ENCODE data around the gene NANS.
A peak's percentile ranks its signal among the peaks of the same experiment; 100 is the strongest.
"Not testable (repeated sequence)": the region's sequence is repeated elsewhere in the genome, so short reads cannot be mapped to it uniquely, and the experiment has no call there.

Gene NANS

GRCh38 chr9:98076514-98076890 is 20.0 kb downstream of the NANS start:
- not testable (repeated sequence) for H3K9ac ChIP-seq (ENCODE audit: low read depth, low read length, poor library complexity); H2AK5ac ChIP-seq (ENCODE audit: low read depth, low read length); H3K27me3 ChIP-seq (ENCODE audit: control insufficient read depth in 3 of 3, insufficient read depth in 3 of 3, low read depth in 1 of 3, low read length in 3 of 3); H4K8ac ChIP-seq (ENCODE audit: low read depth, low read length); H4K91ac ChIP-seq (ENCODE audit: low read depth, low read length, poor library complexity); H3K79me1 ChIP-seq (ENCODE audit: low read depth, low read length); H3K4ac ChIP-seq (ENCODE audit: low read length); H3K27ac ChIP-seq (replicated peaks; ENCODE audit: low read length); H3K14ac ChIP-seq (ENCODE audit: low read length); H2BK15ac ChIP-seq (ENCODE audit: low read length); H2BK5ac ChIP-seq (ENCODE audit: low read length); H3K23ac ChIP-seq (ENCODE audit: low read depth, low read length, poor library complexity); H3K9me3 ChIP-seq (replicated peaks in 1 of 2; ENCODE audit: control insufficient read depth in 2 of 2, insufficient read depth in 1 of 2, low read depth in 1 of 2, low read length in 2 of 2); H2BK12ac ChIP-seq (ENCODE audit: low read length); H2AFZ ChIP-seq (ENCODE audit: low read length); H2BK120ac ChIP-seq (ENCODE audit: low read depth, low read length); H3K4me1 ChIP-seq (ENCODE audit: control insufficient read depth in 2 of 2, insufficient read depth in 1 of 2, low read depth in 1 of 2, low read length in 2 of 2); DNase-seq (ENCODE audit: low spot score); H3K4me3 ChIP-seq (ENCODE audit: low read length in 2 of 2); H3K4me2 ChIP-seq (ENCODE audit: insufficient read depth, low read length, poor library complexity, severe bottlenecking); H3K18ac ChIP-seq (ENCODE audit: low read length)
- no CpG with 5 or more reads among the region's 8 CpGs for WGBS, 2 donors (ENCODE audit: extremely low coverage in 2 of 2, insufficient read length in 2 of 2, insufficient replicate concordance in 1 of 2)
- peaks cover 6 to 19% of the 10 kb centered on the region in 2 donors for H3K36me3 ChIP-seq (replicated peaks in 1 of 2; ENCODE audit: control insufficient read depth in 2 of 2, insufficient read depth in 2 of 2, low read length in 2 of 2)

GRCh38 chr9:98078895-98079294 is 22.4 kb downstream of the NANS start:
- Histone ChIP-seq H2BK5ac (ENCODE audit: low read length) (no peak overlapping the region), H3K4me3 (ENCODE audit: low read length in 2 of 2) (no peak overlapping the region), H3K9me3 (replicated peaks in 1 of 2; ENCODE audit: control insufficient read depth in 2 of 2, insufficient read depth in 1 of 2, low read depth in 1 of 2, low read length in 2 of 2) (no peaks in the 10 kb centered on the region), H3K27me3 (ENCODE audit: control insufficient read depth in 3 of 3, insufficient read depth in 3 of 3, low read depth in 1 of 3, low read length in 3 of 3) (no peaks in the 10 kb centered on the region), H2BK15ac (ENCODE audit: low read length) (no peak overlapping the region), H3K4me1 (ENCODE audit: control insufficient read depth in 2 of 2, insufficient read depth in 1 of 2, low read depth in 1 of 2, low read length in 2 of 2) (peaks cover 0 to 1% of the 10 kb centered on the region in 2 donors), H3K14ac (ENCODE audit: low read length) (no peak overlapping the region), H2BK12ac (ENCODE audit: low read length) (no peak overlapping the region), H3K79me1 (ENCODE audit: low read depth, low read length) (no peaks in the 10 kb centered on the region), H3K23ac (ENCODE audit: low read depth, low read length, poor library complexity) (no peak overlapping the region), H3K27ac (replicated peaks; ENCODE audit: low read length) (no peak overlapping the region), H3K9ac (ENCODE audit: low read depth, low read length, poor library complexity) (no peak overlapping the region), H3K4me2 (ENCODE audit: insufficient read depth, low read length, poor library complexity, severe bottlenecking) (no peak overlapping the region), H3K18ac (ENCODE audit: low read length) (no peak overlapping the region), H4K91ac (ENCODE audit: low read depth, low read length, poor library complexity) (no peak overlapping the region), H2AFZ (ENCODE audit: low read length) (no peak overlapping the region), H4K8ac (ENCODE audit: low read depth, low read length) (no peak overlapping the region), H2BK120ac (ENCODE audit: low read depth, low read length) (no peak overlapping the region), H3K4ac (ENCODE audit: low read length) (no peak overlapping the region), H2AK5ac (ENCODE audit: low read depth, low read length) (no peak overlapping the region), H3K36me3 (replicated peaks in 1 of 2; ENCODE audit: control insufficient read depth in 2 of 2, insufficient read depth in 2 of 2, low read length in 2 of 2) (peaks cover 13 to 42% of the 10 kb centered on the region in 2 donors)
- DNase-seq (ENCODE audit: low spot score), result no peak
- WGBS, 2 donors (ENCODE audit: extremely low coverage in 2 of 2, insufficient read length in 2 of 2, insufficient replicate concordance in 1 of 2), result no CpG with 5 or more reads among the region's 5 CpGs

DNA sequence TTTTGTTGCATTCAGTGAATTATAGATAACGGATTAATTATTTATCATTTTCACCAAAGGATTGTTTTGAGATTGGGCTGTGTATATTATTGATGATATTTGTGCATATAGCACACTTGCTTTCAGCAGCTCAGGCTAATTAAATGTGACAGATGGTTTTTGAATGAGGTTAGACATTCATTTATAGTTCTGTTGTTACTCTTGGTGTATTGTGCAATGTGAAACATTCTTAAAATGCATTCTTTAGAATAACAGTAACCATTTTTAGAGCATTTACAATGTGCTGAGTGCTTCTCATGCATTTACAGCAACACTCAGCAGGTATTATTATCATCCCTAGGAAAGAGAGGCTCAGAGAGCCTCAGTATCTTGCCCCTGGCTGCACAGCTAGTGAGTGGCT is 23.8 kb downstream of the NANS start:
- DNase-seq (ENCODE audit: low spot score), result no peak
- Histone ChIP-seq H3K4me2 (ENCODE audit: insufficient read depth, low read length, poor library complexity, severe bottlenecking) (no peak overlapping the region), H3K4me3 (ENCODE audit: low read length in 2 of 2) (no peak overlapping the region), H3K36me3 (replicated peaks in 1 of 2; ENCODE audit: control insufficient read depth in 2 of 2, insufficient read depth in 2 of 2, low read length in 2 of 2) (peaks cover 13 to 46% of the 10 kb centered on the region in 2 donors), H3K27ac (replicated peaks; ENCODE audit: low read length) (no peak overlapping the region), H3K9me3 (replicated peaks in 1 of 2; ENCODE audit: control insufficient read depth in 2 of 2, insufficient read depth in 1 of 2, low read depth in 1 of 2, low read length in 2 of 2) (no peaks in the 10 kb centered on the region), H2BK5ac (ENCODE audit: low read length) (no peak overlapping the region), H2AFZ (ENCODE audit: low read length) (no peak overlapping the region), H2BK15ac (ENCODE audit: low read length) (no peak overlapping the region), H3K14ac (ENCODE audit: low read length) (no peak overlapping the region), H3K9ac (ENCODE audit: low read depth, low read length, poor library complexity) (no peak overlapping the region), H3K18ac (ENCODE audit: low read length) (no peak overlapping the region), H3K27me3 (ENCODE audit: control insufficient read depth in 3 of 3, insufficient read depth in 3 of 3, low read depth in 1 of 3, low read length in 3 of 3) (no peaks in the 10 kb centered on the region), H2BK12ac (ENCODE audit: low read length) (no peak overlapping the region), H4K8ac (ENCODE audit: low read depth, low read length) (no peak overlapping the region), H3K23ac (ENCODE audit: low read depth, low read length, poor library complexity) (no peak overlapping the region), H3K4me1 (ENCODE audit: control insufficient read depth in 2 of 2, insufficient read depth in 1 of 2, low read depth in 1 of 2, low read length in 2 of 2) (peaks cover 0 to 3% of the 10 kb centered on the region in 2 donors), H2BK120ac (ENCODE audit: low read depth, low read length) (no peak overlapping the region), H2AK5ac (ENCODE audit: low read depth, low read length) (no peak overlapping the region), H3K4ac (ENCODE audit: low read length) (no peak overlapping the region), H3K79me1 (ENCODE audit: low read depth, low read length) (no peaks in the 10 kb centered on the region), H4K91ac (ENCODE audit: low read depth, low read length, poor library complexity) (no peak overlapping the region)
- WGBS, 2 donors (ENCODE audit: extremely low coverage in 2 of 2, insufficient read length in 2 of 2, insufficient replicate concordance in 1 of 2), result no CpG with 5 or more reads among the region's 1 CpG

DNA sequence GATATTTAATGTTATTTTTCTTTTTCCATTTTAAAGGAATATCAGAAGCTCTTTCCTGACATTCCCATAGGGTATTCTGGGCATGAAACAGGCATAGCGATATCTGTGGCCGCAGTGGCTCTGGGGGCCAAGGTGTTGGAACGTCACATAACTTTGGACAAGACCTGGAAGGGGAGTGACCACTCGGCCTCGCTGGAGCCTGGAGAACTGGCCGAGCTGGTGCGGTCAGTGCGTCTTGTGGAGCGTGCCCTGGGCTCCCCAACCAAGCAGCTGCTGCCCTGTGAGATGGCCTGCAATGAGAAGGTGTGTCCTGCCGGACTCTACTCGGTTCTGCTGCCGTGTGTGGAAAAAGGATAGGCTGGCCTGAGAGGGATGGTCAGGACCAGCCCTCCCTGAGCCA is 24.2 kb downstream of the NANS start:
- Histone ChIP-seq H4K8ac (ENCODE audit: low read depth, low read length) (no peak overlapping the region), H3K4ac (ENCODE audit: low read length) (no peak overlapping the region), H2BK120ac (ENCODE audit: low read depth, low read length) (no peak overlapping the region), H3K4me3 (ENCODE audit: low read length in 2 of 2) (no peak overlapping the region), H2AFZ (ENCODE audit: low read length) (no peak overlapping the region), H3K18ac (ENCODE audit: low read length) (no peak overlapping the region), H3K9ac (ENCODE audit: low read depth, low read length, poor library complexity) (no peak overlapping the region), H3K79me1 (ENCODE audit: low read depth, low read length) (no peaks in the 10 kb centered on the region), H3K14ac (ENCODE audit: low read length) (no peak overlapping the region), H3K36me3 (replicated peaks in 1 of 2; ENCODE audit: control insufficient read depth in 2 of 2, insufficient read depth in 2 of 2, low read length in 2 of 2) (peaks cover 13 to 46% of the 10 kb centered on the region in 2 donors), H3K4me1 (ENCODE audit: control insufficient read depth in 2 of 2, insufficient read depth in 1 of 2, low read depth in 1 of 2, low read length in 2 of 2) (peaks cover 0 to 8% of the 10 kb centered on the region in 2 donors), H2BK15ac (ENCODE audit: low read length) (no peak overlapping the region), H3K27ac (replicated peaks; ENCODE audit: low read length) (no peak overlapping the region), H2BK5ac (ENCODE audit: low read length) (peak overlapping the region; percentile 32), H2BK12ac (ENCODE audit: low read length) (no peak overlapping the region), H3K27me3 (ENCODE audit: control insufficient read depth in 3 of 3, insufficient read depth in 3 of 3, low read depth in 1 of 3, low read length in 3 of 3) (no peaks in the 10 kb centered on the region), H3K9me3 (replicated peaks in 1 of 2; ENCODE audit: control insufficient read depth in 2 of 2, insufficient read depth in 1 of 2, low read depth in 1 of 2, low read length in 2 of 2) (no peaks in the 10 kb centered on the region), H2AK5ac (ENCODE audit: low read depth, low read length) (peak overlapping the region; percentile 65), H3K4me2 (ENCODE audit: insufficient read depth, low read length, poor library complexity, severe bottlenecking) (no peak overlapping the region), H3K23ac (ENCODE audit: low read depth, low read length, poor library complexity) (no peak overlapping the region), H4K91ac (ENCODE audit: low read depth, low read length, poor library complexity) (no peak overlapping the region)
- WGBS, 2 donors (ENCODE audit: extremely low coverage in 2 of 2, insufficient read length in 2 of 2, insufficient replicate concordance in 1 of 2), result no CpG with 5 or more reads among the region's 12 CpGs
- DNase-seq (ENCODE audit: low spot score), result no peak
